GM18909 (cell line): ENCODE measurements around the gene HSF2BP.
"Not testable (repeated sequence)": the region's sequence is repeated elsewhere in the genome, so short reads cannot be mapped to it uniquely, and the experiment has no call there.

ENCODE experiments used
- ATAC-seq: cut with Tn5 transposase; IDR thresholded peaks from one replicate; pipeline ENCODE4 v1.9.1; 2021; ENCODE audit warnings: mild to moderate bottlenecking; ENCODE audit not compliant: unreplicated experiment, poor library complexity

Gene HSF2BP

DNA sequence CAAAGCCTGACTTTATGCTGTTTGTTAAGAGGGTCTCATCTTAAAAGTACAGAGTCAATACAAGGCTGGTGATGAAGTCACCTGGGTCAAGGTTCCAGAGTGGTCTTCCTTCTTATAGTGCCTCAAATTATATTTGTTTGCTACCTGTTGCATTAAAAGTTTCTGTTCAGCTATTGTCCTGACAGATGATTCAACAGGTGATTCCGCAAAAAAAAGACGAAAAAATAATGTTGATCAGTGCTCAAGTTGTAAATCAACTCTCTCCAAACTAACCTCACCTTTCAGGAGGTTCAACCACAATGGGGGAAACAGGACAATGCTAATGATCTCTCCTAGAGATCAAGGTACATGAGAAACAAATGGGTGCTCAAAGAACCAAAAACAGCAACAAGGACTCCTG, 35.7 kb downstream of the HSF2BP start:
- no peak for ATAC-seq

- ATAC-seq = no peak
Measured at GRCh38 chr21:43622796-43623195, 36.5 kb downstream of the HSF2BP start.

DNA sequence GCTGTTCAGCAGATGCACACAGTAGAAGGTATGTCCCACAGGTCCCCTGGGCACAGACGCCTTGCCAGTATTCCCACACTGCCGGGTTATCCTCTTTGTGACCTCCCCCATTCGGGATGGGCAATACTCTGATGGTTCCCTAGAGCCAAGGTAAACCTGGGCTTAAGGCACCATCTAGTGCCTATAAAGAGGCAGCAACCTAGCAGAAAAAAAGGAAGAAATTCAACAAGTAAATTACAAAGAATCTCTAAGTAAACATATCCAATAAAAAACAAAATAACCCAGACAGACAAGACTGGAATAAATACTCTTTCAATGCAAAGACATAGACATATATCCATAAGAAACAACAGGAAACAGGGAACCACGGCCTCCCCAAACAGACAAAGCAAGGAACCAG, 39.4 kb downstream of the HSF2BP start:
- no peak for ATAC-seq

GRCh38 chr21:43619344-43619743, 39.9 kb downstream of the HSF2BP start:
- ATAC-seq = no peak

DNA sequence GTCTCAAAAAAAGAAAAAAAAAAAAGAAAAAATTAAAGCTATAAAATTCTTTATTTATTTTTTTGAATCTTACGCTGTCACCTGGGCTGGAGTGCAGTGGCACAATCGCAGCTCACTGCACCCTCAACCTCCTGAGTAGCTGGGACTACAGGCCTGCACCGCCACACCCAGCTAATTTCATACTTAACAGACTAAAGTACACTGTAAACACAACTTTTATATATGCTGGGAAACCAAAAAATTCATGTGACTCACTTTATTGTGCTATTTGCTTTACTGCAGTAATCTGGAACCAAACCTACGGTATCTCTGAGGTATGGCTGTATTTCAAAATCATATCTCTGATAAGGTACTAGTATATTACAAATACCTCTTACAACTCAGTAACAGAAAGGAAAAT, 40.3 kb downstream of the HSF2BP start:
- ATAC-seq = no peak

GRCh38 chr21:43616861-43617260, 42.4 kb downstream of the HSF2BP start:
- ATAC-seq = not testable (repeated sequence)

DNA sequence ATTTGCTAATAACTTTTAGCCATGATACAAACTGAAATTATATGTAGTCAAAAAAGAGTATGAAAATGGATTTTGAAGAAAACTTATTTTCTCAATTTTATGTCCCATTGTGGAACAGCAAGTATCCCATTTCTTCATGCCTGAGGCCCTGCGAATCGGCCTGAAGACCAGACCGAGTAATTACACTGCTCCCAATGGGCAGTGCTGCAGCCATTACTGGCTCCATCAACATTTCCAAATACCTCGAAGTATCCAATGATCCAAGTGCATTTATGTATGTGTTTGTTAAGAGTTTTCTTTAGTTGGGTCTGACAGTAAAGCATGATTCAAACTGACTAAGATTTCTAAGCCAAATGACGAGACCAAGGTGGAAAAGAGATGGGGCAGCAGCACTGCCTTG, 44.4 kb downstream of the HSF2BP start:
- ATAC-seq = no peak

DNA sequence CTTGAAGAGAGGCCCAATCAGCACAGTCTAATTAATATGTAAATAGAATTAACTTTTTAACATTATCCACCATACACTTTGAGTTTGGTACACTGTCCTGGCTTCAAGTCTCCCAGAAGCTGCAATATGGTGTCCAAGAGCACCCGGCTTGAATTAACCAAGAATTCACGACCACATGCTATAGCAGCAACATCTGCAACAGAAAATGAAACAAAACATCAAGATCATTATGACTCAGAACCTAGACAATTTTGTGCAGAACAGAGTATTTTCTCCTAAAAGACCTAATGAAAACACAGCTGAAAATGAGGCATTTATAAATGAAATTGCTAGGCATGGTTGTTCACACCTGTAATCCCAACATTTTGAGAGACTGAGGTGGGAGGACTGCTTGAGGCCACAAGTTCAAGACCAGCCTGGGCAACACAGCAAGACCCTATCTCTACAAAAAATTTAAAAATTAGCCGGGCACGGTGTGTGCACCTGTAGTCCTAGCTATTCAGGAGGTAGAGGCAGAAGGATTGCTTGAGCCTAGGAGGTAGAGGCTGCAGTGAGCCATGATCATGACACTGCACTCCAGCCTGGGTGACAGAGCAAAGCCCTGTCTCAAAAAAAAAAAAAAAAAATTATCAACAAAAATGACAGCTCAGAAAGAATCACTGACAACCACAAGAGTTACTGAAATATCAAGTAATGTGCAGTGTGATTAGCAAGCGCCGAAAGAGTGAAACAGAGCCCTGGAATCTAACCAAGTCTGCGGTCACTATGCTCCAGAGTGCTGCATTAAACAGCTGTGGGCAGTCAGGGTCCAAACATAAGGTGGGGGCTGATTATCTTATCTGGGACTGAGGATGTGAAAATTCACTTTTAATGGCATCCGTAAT, 45.3 kb downstream of the HSF2BP start:
- no peak for ATAC-seq

GRCh38 chr21:43611598-43612369, 47.5 kb downstream of the HSF2BP start:
- ATAC-seq = no peak

GRCh38 chr21:43609501-43610340, 49.6 kb downstream of the HSF2BP start:
- ATAC-seq = no peak

DNA sequence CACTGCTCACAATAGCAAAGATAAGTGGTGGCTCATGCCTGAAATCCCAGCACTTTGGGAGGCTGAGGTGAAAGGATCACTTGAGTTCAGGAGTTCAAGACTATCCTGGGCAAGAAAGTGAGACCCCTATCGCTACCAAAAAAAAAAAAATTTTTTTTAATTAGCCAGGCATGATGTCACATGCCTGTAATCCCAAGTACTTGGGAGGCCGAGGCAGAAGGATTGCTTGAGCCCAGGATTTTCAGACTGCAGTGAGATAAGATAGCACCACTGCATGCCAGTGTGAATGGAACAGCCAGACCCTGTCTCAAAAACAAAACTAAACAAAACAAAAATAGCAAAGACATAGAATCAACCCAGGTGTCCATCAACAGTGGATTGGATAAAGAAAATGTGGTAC, 50.6 kb downstream of the HSF2BP start:
- no peak for ATAC-seq

GRCh38 chr21:43608225-43608624, 51.1 kb downstream of the HSF2BP start:
- ATAC-seq = no peak

DNA sequence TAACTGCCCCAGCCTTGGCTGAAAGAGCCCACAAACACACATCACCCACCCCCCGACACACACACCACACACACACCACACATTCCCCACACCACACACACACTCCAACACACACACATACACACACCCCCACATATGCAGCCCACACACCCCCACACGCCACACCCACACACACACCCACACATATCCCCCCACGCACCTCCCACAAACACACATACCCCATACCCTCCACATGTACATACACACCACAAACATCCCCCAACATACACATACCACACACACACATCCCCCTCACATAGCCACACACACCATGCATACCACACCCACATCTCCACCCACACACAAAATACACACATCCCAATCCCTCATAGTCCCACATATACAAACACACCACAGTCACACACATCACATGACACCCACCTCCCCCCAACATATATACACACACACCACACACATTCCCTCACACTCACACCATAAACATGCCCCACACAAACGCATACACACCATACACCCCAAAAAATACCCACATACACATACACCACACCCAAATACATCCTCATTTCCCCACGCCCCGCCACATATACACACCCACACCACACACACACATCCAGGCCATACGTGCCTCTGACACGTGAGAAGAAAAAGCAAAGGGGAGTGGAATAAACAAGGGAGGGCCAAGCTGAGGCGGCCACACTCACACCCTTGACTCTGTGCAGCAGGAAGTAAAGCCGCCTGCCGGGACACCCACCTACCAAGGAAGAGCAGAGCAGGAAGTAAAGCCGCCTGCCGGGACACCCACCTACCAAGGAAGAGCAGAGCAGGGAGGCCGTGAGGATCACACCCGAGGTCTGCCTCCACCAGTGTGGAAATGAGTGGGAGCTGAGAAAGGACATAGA, 53.7 kb downstream of the HSF2BP start:
- ATAC-seq = no peak

GRCh38 chr21:43604505-43605204, 54.6 kb downstream of the HSF2BP start:
- ATAC-seq = no peak

GRCh38 chr21:43603641-43604504, 55.4 kb downstream of the HSF2BP start:
- ATAC-seq = no peak

DNA sequence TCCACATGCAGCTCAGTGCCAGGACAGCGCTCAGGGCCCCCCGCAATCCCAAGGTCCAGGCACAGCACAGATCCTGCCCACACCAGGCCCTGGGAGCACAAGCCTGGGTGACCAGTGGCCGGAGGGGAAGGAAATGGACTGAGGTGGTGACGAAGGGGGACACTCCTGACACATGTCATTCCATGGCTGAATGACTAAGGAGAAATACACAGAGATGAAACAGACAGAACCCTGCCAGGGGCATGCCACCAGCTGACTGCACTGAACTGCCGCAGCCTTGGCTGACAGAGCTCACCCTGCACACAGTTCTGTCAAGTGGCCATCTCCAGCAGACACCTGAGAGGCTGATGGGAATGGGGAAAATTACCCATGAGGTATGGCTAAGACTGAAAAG, 56.1 kb downstream of the HSF2BP start:
- ATAC-seq = no peak

- no peak for ATAC-seq
Measured at GRCh38 chr21:43602266-43603232, 56.7 kb downstream of the HSF2BP start.
